ENCODE measurements around the gene FHIT.
"Not testable (repeated sequence)": the region's sequence is repeated elsewhere in the genome, so short reads cannot be mapped to it uniquely, and the experiment has no call there.

Gene FHIT

GRCh38 chr3:59809710-59810444, 1441.4 kb downstream of the FHIT start:
- H3K4me3 ChIP-seq (ENCODE audit: low read length): no peak overlapping the region
- H3K36me3 ChIP-seq (ENCODE audit: control insufficient read depth, insufficient read depth, low read length): no peaks in the 10 kb centered on the region
- H3K27ac ChIP-seq (ENCODE audit: low read depth, low read length): no peak overlapping the region
- peaks cover 3% of the 10 kb centered on the region for H3K4me1 ChIP-seq (ENCODE audit: control insufficient read depth, insufficient read depth, low read length)
- no peaks in the 10 kb centered on the region for H3K27me3 ChIP-seq (ENCODE audit: control insufficient read depth, insufficient read depth, low read length)
- no peak overlapping the region for H3K9ac ChIP-seq (ENCODE audit: low read length)

GRCh38 chr3:59809016-59809415, 1442.2 kb downstream of the FHIT start:
- Histone ChIP-seq H3K27ac (ENCODE audit: low read depth, low read length) (no peak overlapping the region), H3K9ac (ENCODE audit: low read length) (no peak overlapping the region), H3K4me1 (ENCODE audit: control insufficient read depth, insufficient read depth, low read length) (peaks cover 3% of the 10 kb centered on the region), H3K4me3 (ENCODE audit: low read length) (no peak overlapping the region), H3K36me3 (ENCODE audit: control insufficient read depth, insufficient read depth, low read length) (no peaks in the 10 kb centered on the region), H3K27me3 (ENCODE audit: control insufficient read depth, insufficient read depth, low read length) (no peaks in the 10 kb centered on the region)

GRCh38 chr3:59808446-59808845, 1442.8 kb downstream of the FHIT start:
- no peaks in the 10 kb centered on the region for H3K27me3 ChIP-seq (ENCODE audit: control insufficient read depth, insufficient read depth, low read length)
- H3K4me3 ChIP-seq (ENCODE audit: low read length): no peak overlapping the region
- no peak overlapping the region for H3K9ac ChIP-seq (ENCODE audit: low read length)
- peaks cover 3% of the 10 kb centered on the region for H3K4me1 ChIP-seq (ENCODE audit: control insufficient read depth, insufficient read depth, low read length)
- H3K36me3 ChIP-seq (ENCODE audit: control insufficient read depth, insufficient read depth, low read length): no peaks in the 10 kb centered on the region
- H3K27ac ChIP-seq (ENCODE audit: low read depth, low read length): no peak overlapping the region

- H3K9ac ChIP-seq (ENCODE audit: low read length): no peak overlapping the region
- H3K36me3 ChIP-seq (ENCODE audit: control insufficient read depth, insufficient read depth, low read length): no peaks in the 10 kb centered on the region
- H3K27me3 ChIP-seq (ENCODE audit: control insufficient read depth, insufficient read depth, low read length): no peaks in the 10 kb centered on the region
- H3K4me3 ChIP-seq (ENCODE audit: low read length): no peak overlapping the region
- no peaks in the 10 kb centered on the region for H3K4me1 ChIP-seq (ENCODE audit: control insufficient read depth, insufficient read depth, low read length)
- no peak overlapping the region for H3K27ac ChIP-seq (ENCODE audit: low read depth, low read length)
These were observed 1448.0 kb downstream of the FHIT start for GRCh38 chr3:59803268-59803667.

GRCh38 chr3:59802453-59802852, 1448.8 kb downstream of the FHIT start:
- H3K36me3 ChIP-seq (ENCODE audit: control insufficient read depth, insufficient read depth, low read length); H3K4me3 ChIP-seq (ENCODE audit: low read length); H3K9ac ChIP-seq (ENCODE audit: low read length); H3K27me3 ChIP-seq (ENCODE audit: control insufficient read depth, insufficient read depth, low read length); H3K27ac ChIP-seq (ENCODE audit: low read depth, low read length); H3K4me1 ChIP-seq (ENCODE audit: control insufficient read depth, insufficient read depth, low read length): not testable (repeated sequence)

GRCh38 chr3:59802045-59802444, 1449.2 kb downstream of the FHIT start:
- Histone ChIP-seq H3K9ac (ENCODE audit: low read length) (no peak overlapping the region), H3K4me1 (ENCODE audit: control insufficient read depth, insufficient read depth, low read length) (no peaks in the 10 kb centered on the region), H3K27me3 (ENCODE audit: control insufficient read depth, insufficient read depth, low read length) (no peaks in the 10 kb centered on the region), H3K36me3 (ENCODE audit: control insufficient read depth, insufficient read depth, low read length) (no peaks in the 10 kb centered on the region), H3K4me3 (ENCODE audit: low read length) (no peak overlapping the region), H3K27ac (ENCODE audit: low read depth, low read length) (no peak overlapping the region)

GRCh38 chr3:59800481-59800880, 1450.8 kb downstream of the FHIT start:
- H3K27me3 ChIP-seq (ENCODE audit: control insufficient read depth, insufficient read depth, low read length): no peaks in the 10 kb centered on the region
- no peaks in the 10 kb centered on the region for H3K36me3 ChIP-seq (ENCODE audit: control insufficient read depth, insufficient read depth, low read length)
- no peaks in the 10 kb centered on the region for H3K4me1 ChIP-seq (ENCODE audit: control insufficient read depth, insufficient read depth, low read length)
- H3K4me3 ChIP-seq (ENCODE audit: low read length): no peak overlapping the region
- no peak overlapping the region for H3K27ac ChIP-seq (ENCODE audit: low read depth, low read length)
- no peak overlapping the region for H3K9ac ChIP-seq (ENCODE audit: low read length)

- H3K4me3 ChIP-seq (ENCODE audit: low read length): no peak overlapping the region
- H3K36me3 ChIP-seq (ENCODE audit: control insufficient read depth, insufficient read depth, low read length): no peaks in the 10 kb centered on the region
- H3K9ac ChIP-seq (ENCODE audit: low read length): no peak overlapping the region
- H3K27ac ChIP-seq (ENCODE audit: low read depth, low read length): no peak overlapping the region
- H3K4me1 ChIP-seq (ENCODE audit: control insufficient read depth, insufficient read depth, low read length): no peaks in the 10 kb centered on the region
- no peaks in the 10 kb centered on the region for H3K27me3 ChIP-seq (ENCODE audit: control insufficient read depth, insufficient read depth, low read length)
These were observed 1452.7 kb downstream of the FHIT start for GRCh38 chr3:59798372-59799086.

GRCh38 chr3:59797533-59797932, 1453.7 kb downstream of the FHIT start:
- H3K9ac ChIP-seq (ENCODE audit: low read length): no peak overlapping the region
- H3K4me3 ChIP-seq (ENCODE audit: low read length): no peak overlapping the region
- no peak overlapping the region for H3K27ac ChIP-seq (ENCODE audit: low read depth, low read length)
- H3K27me3 ChIP-seq (ENCODE audit: control insufficient read depth, insufficient read depth, low read length): no peaks in the 10 kb centered on the region
- no peaks in the 10 kb centered on the region for H3K36me3 ChIP-seq (ENCODE audit: control insufficient read depth, insufficient read depth, low read length)
- H3K4me1 ChIP-seq (ENCODE audit: control insufficient read depth, insufficient read depth, low read length): no peaks in the 10 kb centered on the region

GRCh38 chr3:59796456-59796855, 1454.8 kb downstream of the FHIT start:
- H3K36me3 ChIP-seq (ENCODE audit: control insufficient read depth, insufficient read depth, low read length): no peaks in the 10 kb centered on the region
- H3K4me3 ChIP-seq (ENCODE audit: low read length): no peak overlapping the region
- H3K27me3 ChIP-seq (ENCODE audit: control insufficient read depth, insufficient read depth, low read length): no peaks in the 10 kb centered on the region
- no peak overlapping the region for H3K9ac ChIP-seq (ENCODE audit: low read length)
- no peak overlapping the region for H3K27ac ChIP-seq (ENCODE audit: low read depth, low read length)
- H3K4me1 ChIP-seq (ENCODE audit: control insufficient read depth, insufficient read depth, low read length): no peaks in the 10 kb centered on the region

GRCh38 chr3:59795756-59796155, 1455.5 kb downstream of the FHIT start:
- no peaks in the 10 kb centered on the region for H3K36me3 ChIP-seq (ENCODE audit: control insufficient read depth, insufficient read depth, low read length)
- H3K4me1 ChIP-seq (ENCODE audit: control insufficient read depth, insufficient read depth, low read length): no peaks in the 10 kb centered on the region
- H3K4me3 ChIP-seq (ENCODE audit: low read length): no peak overlapping the region
- H3K27ac ChIP-seq (ENCODE audit: low read depth, low read length): no peak overlapping the region
- no peak overlapping the region for H3K9ac ChIP-seq (ENCODE audit: low read length)
- no peaks in the 10 kb centered on the region for H3K27me3 ChIP-seq (ENCODE audit: control insufficient read depth, insufficient read depth, low read length)

GRCh38 chr3:59793976-59794375, 1457.3 kb downstream of the FHIT start:
- H3K9ac ChIP-seq (ENCODE audit: low read length): no peak overlapping the region
- no peaks in the 10 kb centered on the region for H3K4me1 ChIP-seq (ENCODE audit: control insufficient read depth, insufficient read depth, low read length)

GRCh38 chr3:59791774-59792308, 1459.4 kb downstream of the FHIT start:
- Histone ChIP-seq H3K27me3 (ENCODE audit: control insufficient read depth, insufficient read depth, low read length) (no peaks in the 10 kb centered on the region), H3K4me1 (ENCODE audit: control insufficient read depth, insufficient read depth, low read length) (no peaks in the 10 kb centered on the region), H3K36me3 (ENCODE audit: control insufficient read depth, insufficient read depth, low read length) (no peaks in the 10 kb centered on the region), H3K9ac (ENCODE audit: low read length) (no peak overlapping the region), H3K4me3 (ENCODE audit: low read length) (no peak overlapping the region), H3K27ac (ENCODE audit: low read depth, low read length) (no peak overlapping the region)

More at GRCh38 chr3:59793976-59794375, 1457.3 kb downstream of the FHIT start:
- Histone ChIP-seq H3K36me3 (ENCODE audit: control insufficient read depth, insufficient read depth, low read length) (no peaks in the 10 kb centered on the region), H3K27me3 (ENCODE audit: control insufficient read depth, insufficient read depth, low read length) (no peaks in the 10 kb centered on the region), H3K27ac (ENCODE audit: low read depth, low read length) (no peak overlapping the region), H3K4me3 (ENCODE audit: low read length) (no peak overlapping the region)

All from rectal smooth muscle tissue (tissue), 1 donor.